GM23338 (cell line): ENCODE measurements around the gene CIZ1. TPM values are rescaled to one million over a fixed set of nuclear protein-coding genes. Genes with fewer than 3 reads are reported as not detected.

Experiments
- ATAC-seq: fragments of 200-7000 bp; cut with Tn5 transposase; 3 replicates; pipeline ENCODE4 v1.9.1; 2020
- DNase-seq: peaks from one replicate; pipeline ENCODE4 v3.0.0-alpha.2; 2015; ENCODE audit warnings: low spot score
- H2AFZ ChIP-seq: fragments of 200-600 bp; sonication (generic); 2 replicates; pipeline ENCODE4 v1.8.0; 2016; ENCODE audit warnings: antibody characterized with exemption, mild to moderate bottlenecking, moderate library complexity
- H3F3A ChIP-seq: fragments of 200-600 bp; sonication (generic); replicated peaks from 2 replicates; pipeline ENCODE4 v1.8.0; 2017; ENCODE audit warnings: antibody characterized with exemption, mixed run types, low read depth
- H3K27ac ChIP-seq: fragments of 200-600 bp; sonication (generic); 2 replicates; pipeline ENCODE4 v1.6.1; 2016; ENCODE audit warnings: low read depth
- H3K27me3 ChIP-seq: fragments of 200-600 bp; sonication (generic); 2 replicates; pipeline ENCODE4 v1.8.0; 2016; ENCODE audit warnings: mild to moderate bottlenecking, mixed run types, moderate library complexity; ENCODE audit not compliant: insufficient read depth
- H3K36me3 ChIP-seq: fragments of 200-600 bp; sonication (generic); 2 replicates; pipeline ENCODE4 v1.8.0; 2016; ENCODE audit warnings: mild to moderate bottlenecking; ENCODE audit not compliant: insufficient read depth
- H3K4me1 ChIP-seq: fragments of 200-600 bp; sonication (generic); 2 replicates; pipeline ENCODE4 v1.8.0; 2016; ENCODE audit warnings: mild to moderate bottlenecking, moderate library complexity; ENCODE audit not compliant: insufficient read depth
- H3K4me2 ChIP-seq: fragments of 200-600 bp; sonication (generic); 2 replicates; pipeline ENCODE4 v1.7.1; 2017; ENCODE audit warnings: mixed run types
- H3K4me3 ChIP-seq: fragments of 200-600 bp; sonication (generic); 2 replicates; pipeline ENCODE4 v1.6.1; 2016; ENCODE audit warnings: mixed run types
- H3K79me2 ChIP-seq: fragments of 200-600 bp; sonication (generic); replicated peaks from 2 replicates; pipeline ENCODE4 v1.8.0; 2017; ENCODE audit warnings: mild to moderate bottlenecking; ENCODE audit not compliant: insufficient read depth
- H3K9me2 ChIP-seq: fragments of 200-600 bp; sonication (generic); 2 replicates; pipeline ENCODE4 v1.8.0; 2017; ENCODE audit not compliant: insufficient read depth
- H4K20me1 ChIP-seq: fragments of 200-600 bp; sonication (generic); replicated peaks from 2 replicates; pipeline ENCODE4 v1.8.0; 2017; ENCODE audit warnings: mild to moderate bottlenecking; ENCODE audit not compliant: insufficient read depth
- H3K27ac Mint-ChIP-seq: 2 replicates; pipeline ENCODE4 v1.8.0; 2020; ENCODE audit warnings: inconsistent platforms, mild to moderate bottlenecking, moderate library complexity, mixed read lengths
- H3K27me3 Mint-ChIP-seq: 3 replicates; pipeline ENCODE4 v1.8.0; 2022; ENCODE audit warnings: low read depth, mild to moderate bottlenecking, moderate library complexity, mixed read lengths, inconsistent platforms; ENCODE audit not compliant: insufficient read depth, poor library complexity
- H3K36me3 Mint-ChIP-seq: 3 replicates; pipeline ENCODE4 v1.8.0; 2021; ENCODE audit warnings: low read depth, mild to moderate bottlenecking, inconsistent platforms, moderate library complexity, mixed read lengths
- H3K4me1 Mint-ChIP-seq: 3 replicates; pipeline ENCODE4 v1.8.0; 2020; ENCODE audit warnings: mild to moderate bottlenecking, inconsistent platforms, mixed read lengths
- H3K4me3 Mint-ChIP-seq: 3 replicates; pipeline ENCODE4 v1.8.0; 2021; ENCODE audit warnings: moderate library complexity, mild to moderate bottlenecking, inconsistent platforms, mixed read lengths
- H3K9me3 Mint-ChIP-seq: 3 replicates; pipeline ENCODE4 v1.8.0; 2020; ENCODE audit warnings: moderate library complexity, mild to moderate bottlenecking, inconsistent platforms, mixed read lengths
- ETS1 ChIP-seq: IDR thresholded peaks from 2 replicates; pipeline ENCODE4 v1.6.1; 2016; ENCODE audit warnings: antibody characterized with exemption
- JUNB ChIP-seq: IDR thresholded peaks from one replicate; pipeline ENCODE4 v1.6.1; 2016; ENCODE audit warnings: antibody characterized with exemption; ENCODE audit not compliant: unreplicated experiment
- NANOG ChIP-seq: IDR thresholded peaks from 2 replicates; pipeline ENCODE4 v1.6.1; 2016; ENCODE audit warnings: antibody characterized with exemption, borderline replicate concordance
- POLR2AphosphoS5 ChIP-seq: IDR thresholded peaks from 2 replicates; pipeline ENCODE4 v1.6.1; 2016; ENCODE audit warnings: antibody characterized with exemption, low read depth
- STAT1 ChIP-seq: IDR thresholded peaks from one replicate; pipeline ENCODE4 v1.6.1; 2016; ENCODE audit warnings: antibody characterized with exemption; ENCODE audit not compliant: unreplicated experiment
- ZNF114 ChIP-seq: fragments of 250-450 bp; sonication (Bioruptor Pico); IDR thresholded peaks from 2 replicates; pipeline ENCODE4 v1.5.0; 2020; ENCODE audit warnings: mild to moderate bottlenecking, moderate library complexity
- ZNF331 ChIP-seq: fragments of 250-450 bp; sonication (Bioruptor Pico); IDR thresholded peaks from 2 replicates; pipeline ENCODE4 v1.5.0; 2020; ENCODE audit warnings: low read depth, mild to moderate bottlenecking, moderate library complexity
- ZNF462 ChIP-seq: fragments of 250-450 bp; sonication (Bioruptor Pico); IDR thresholded peaks from 2 replicates; pipeline ENCODE4 v1.5.0; 2020; ENCODE audit warnings: mild to moderate bottlenecking, moderate library complexity
- polyA plus RNA-seq: library from polyadenylated mRNA; unstranded; fragments of >200 nt; fragmentation: Nextera tagmentation; extraction: Ambion mirVana; gene quantifications from 2 replicates; pipeline ENCODE4 v1.2.1, GENCODE V29; 2016
- total RNA-seq: library from RNA; depleted of rRNA; stranded (reverse); fragments of >200 nt; shearing (Covaris generic); gene quantifications from 2 replicates; pipeline ENCODE4 v1.2.3, GENCODE V29; 2014

CIZ1 gene
- total and polyA plus RNA-seq, 2 experiments from 2014 or later, result 49.6 to 61.4 TPM

- TF ChIP-seq POLR2AphosphoS5 (no peak), ZNF462 (CRISPR knock-in tag) (no peak), ZNF331 (CRISPR knock-in tag) (no peak), ETS1 (no peak)
These were observed 26.8 kb upstream of the CIZ1 start (continued) for GRCh38 chr9:128218172-128218517.

GRCh38 chr9:128216781-128217553, 25.6 kb upstream of the CIZ1 start:
- Mint-ChIP-seq H3K36me3 (peaks cover 20% of the 10 kb centered on the region), H3K27me3 (peaks cover 14% of the 10 kb centered on the region), H3K9me3 (no peaks in the 10 kb centered on the region), H3K27ac (peak overlapping the region; percentile 83), H3K4me3 (no peak overlapping the region), H3K4me1 (peaks cover 13% of the 10 kb centered on the region)
- no peaks in the 10 kb centered on the region for H3K79me2 ChIP-seq
- 0 out of 2 replicates have a peak, but pooled peaks cover 6% of the 10 kb centered on the region for H3K36me3 ChIP-seq
- H3K4me1 ChIP-seq, result peaks cover 3% of the 10 kb centered on the region; the same call in 1 of the 2 replicates
- H3K27me3 ChIP-seq, result no peaks in the 10 kb centered on the region
- no peak for DNase-seq
- no peak overlapping the region for H2AFZ ChIP-seq
- H3K9me2 ChIP-seq, result no peaks in the 10 kb centered on the region
- H4K20me1 ChIP-seq, result no peaks in the 10 kb centered on the region; the same call in none of the 2 replicates
- ATAC-seq, result no peak
- no peak overlapping the region for H3K27ac ChIP-seq
- no peak overlapping the region for H3K4me2 ChIP-seq
- peaks cover 3% of the 10 kb centered on the region; the same call in 1 of the 2 replicates for H3F3A ChIP-seq
- no peak overlapping the region for H3K4me3 ChIP-seq
- TF ChIP-seq ZNF462 (CRISPR knock-in tag) (no peak), ZNF114 (no peak), POLR2AphosphoS5 (no peak), JUNB (no peak), STAT1 (no peak), NANOG (no peak)
